ENCODE data around the gene MAP2K3. TPM values are rescaled to one million over a fixed set of nuclear protein-coding genes. Genes with fewer than 3 reads are reported as not detected.
"Not testable (repeated sequence)": the region's sequence is repeated elsewhere in the genome, so short reads cannot be mapped to it uniquely, and the experiment has no call there.

MAP2K3 gene
- total and polyA plus RNA-seq, 2 of the 8 experiments (the other 6 are each of a cell fraction or from before 2014, with no cell fraction given): 16.9 to 33.5 TPM

DNA sequence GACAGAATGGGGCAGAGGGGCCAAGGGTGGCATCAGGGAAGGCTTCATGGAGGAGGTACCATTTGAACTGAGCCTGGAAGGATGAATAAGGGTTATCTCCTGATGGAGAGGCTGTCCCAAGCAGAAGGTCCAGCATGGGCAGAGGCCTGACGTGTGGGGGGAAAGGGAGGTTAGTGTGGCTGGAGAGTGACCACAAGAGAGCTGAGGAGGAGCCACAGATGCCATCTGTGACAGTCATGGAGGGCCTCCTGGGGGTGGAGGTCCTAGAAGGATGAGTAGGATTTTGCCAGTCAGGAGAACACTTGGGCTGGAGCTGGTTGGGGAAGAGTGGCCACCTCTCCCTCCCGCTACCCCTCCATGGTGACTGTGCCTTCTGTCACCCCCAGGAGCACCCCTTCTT is 29.2 kb downstream of the MAP2K3 start:
- H3K79me1 ChIP-seq (ENCODE audit: low read depth, low read length); H3K79me2 ChIP-seq (ENCODE audit: control insufficient read depth in 1 of 2, insufficient read depth in 2 of 2, low read length in 2 of 2); H4K8ac ChIP-seq (ENCODE audit: extremely low read depth, insufficient read depth, low read length); H3K27ac ChIP-seq (ENCODE audit: low read depth, low read length); H2AK5ac ChIP-seq (ENCODE audit: low read depth, low read length); H3K14ac ChIP-seq (ENCODE audit: insufficient read length); H2BK15ac ChIP-seq (ENCODE audit: low read length); H2BK12ac ChIP-seq (ENCODE audit: low read depth, low read length); H3K36me3 ChIP-seq (ENCODE audit: control insufficient read depth in 2 of 4, insufficient read depth in 4 of 4, low read length in 3 of 4); H2BK120ac ChIP-seq (replicated peaks; ENCODE audit: low read depth, low read length); H3K27me3 ChIP-seq (replicated peaks in 1 of 4; ENCODE audit: control insufficient read depth in 3 of 4, extremely low read depth in 1 of 4, insufficient read depth in 3 of 4, low read length in 3 of 4); H3K4me3 ChIP-seq (ENCODE audit: extremely low read depth in 1 of 4, insufficient read depth in 2 of 4, low read depth in 3 of 4, low read length in 4 of 4); H3K23ac ChIP-seq (ENCODE audit: insufficient read length); CTCF ChIA-PET (ENCODE audit: partially characterized antibody); H3K4ac ChIP-seq (replicated peaks; ENCODE audit: insufficient read length, low read depth, low read length); FAIRE-seq; H4K91ac ChIP-seq (replicated peaks; ENCODE audit: insufficient read length, low read length); DNase-seq (ENCODE audit: low read depth in 1 of 2, low spot score in 2 of 2); H2BK5ac ChIP-seq (ENCODE audit: low read depth, low read length); H2AFZ ChIP-seq (ENCODE audit: low read length); H3K4me2 ChIP-seq (ENCODE audit: insufficient read depth in 1 of 2, low read depth in 2 of 2, low read length in 2 of 2); H3K56ac ChIP-seq (replicated peaks; ENCODE audit: insufficient read length, low read depth, low read length); H4K20me1 ChIP-seq (replicated peaks in 1 of 2; ENCODE audit: control insufficient read depth in 1 of 2, insufficient read depth in 2 of 2, low read length in 2 of 2); H4K5ac ChIP-seq (ENCODE audit: insufficient read length, low read depth, low read length); POLR2A ChIA-PET (ENCODE audit: partially characterized antibody); H3K9ac ChIP-seq (replicated peaks in 1 of 4; ENCODE audit: extremely low read depth in 1 of 4, low read depth in 3 of 4, low read length in 3 of 4); H3K18ac ChIP-seq (ENCODE audit: extremely low read depth, low read length); H2BK20ac ChIP-seq (ENCODE audit: low read length); H3K4me1 ChIP-seq (replicated peaks in 1 of 4; ENCODE audit: control insufficient read depth in 3 of 4, insufficient read depth in 4 of 4, low read length in 3 of 4); H3K23me2 ChIP-seq (ENCODE audit: low read depth, low read length): not testable (repeated sequence)
- WGBS, 2 experiments (ENCODE audit: extremely low coverage in 1 of 2, insufficient coverage in 1 of 2, insufficient read length in 1 of 2, insufficient replicate concordance in 2 of 2, low coverage in 1 of 2, low lambda C conversion rate in 2 of 2, missing lambda C conversion rate in 1 of 2): 96% methylated on average over 2 of the region's 2 CpGs; no CpG with 5 or more reads in 1 of the 2 experiments
- H3K9me3 ChIP-seq (ENCODE audit: insufficient read depth in 2 of 2, low read depth in 1 of 2, low read length in 1 of 2): peaks cover 4 to 10% of the 10 kb centered on the region in 2 experiments; a peak in 3 of 4 replicates

DNA sequence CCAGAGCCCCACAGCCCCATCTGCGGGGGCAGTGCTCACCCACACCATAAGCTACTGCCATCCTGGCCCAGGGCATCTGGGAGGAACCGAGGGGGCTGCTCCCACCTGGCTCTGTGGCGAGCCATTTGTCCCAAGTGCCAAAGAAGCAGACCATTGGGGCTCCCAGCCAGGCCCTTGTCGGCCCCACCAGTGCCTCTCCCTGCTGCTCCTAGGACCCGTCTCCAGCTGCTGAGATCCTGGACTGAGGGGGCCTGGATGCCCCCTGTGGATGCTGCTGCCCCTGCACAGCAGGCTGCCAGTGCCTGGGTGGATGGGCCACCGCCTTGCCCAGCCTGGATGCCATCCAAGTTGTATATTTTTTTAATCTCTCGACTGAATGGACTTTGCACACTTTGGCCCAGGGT is 29.8 kb downstream of the MAP2K3 start:
- H2BK5ac ChIP-seq (ENCODE audit: low read depth, low read length); H2BK15ac ChIP-seq (ENCODE audit: low read length); H4K20me1 ChIP-seq (replicated peaks in 1 of 2; ENCODE audit: control insufficient read depth in 1 of 2, insufficient read depth in 2 of 2, low read length in 2 of 2); H3K4me3 ChIP-seq (ENCODE audit: extremely low read depth in 1 of 4, insufficient read depth in 2 of 4, low read depth in 3 of 4, low read length in 4 of 4); H4K5ac ChIP-seq (ENCODE audit: insufficient read length, low read depth, low read length); CTCF ChIA-PET (ENCODE audit: partially characterized antibody); H3K9ac ChIP-seq (replicated peaks in 1 of 4; ENCODE audit: extremely low read depth in 1 of 4, low read depth in 3 of 4, low read length in 3 of 4); POLR2A ChIA-PET (ENCODE audit: partially characterized antibody); H3K36me3 ChIP-seq (ENCODE audit: control insufficient read depth in 2 of 4, insufficient read depth in 4 of 4, low read length in 3 of 4); H2AK5ac ChIP-seq (ENCODE audit: low read depth, low read length); H3K23ac ChIP-seq (ENCODE audit: insufficient read length); H3K56ac ChIP-seq (replicated peaks; ENCODE audit: insufficient read length, low read depth, low read length); H3K4ac ChIP-seq (replicated peaks; ENCODE audit: insufficient read length, low read depth, low read length); H2BK120ac ChIP-seq (replicated peaks; ENCODE audit: low read depth, low read length); H2BK12ac ChIP-seq (ENCODE audit: low read depth, low read length); DNase-seq (ENCODE audit: low read depth in 1 of 2, low spot score in 2 of 2); H3K4me2 ChIP-seq (ENCODE audit: insufficient read depth in 1 of 2, low read depth in 2 of 2, low read length in 2 of 2); H3K9me3 ChIP-seq (ENCODE audit: insufficient read depth in 2 of 2, low read depth in 1 of 2, low read length in 1 of 2); H3K79me1 ChIP-seq (ENCODE audit: low read depth, low read length); H3K27me3 ChIP-seq (replicated peaks in 1 of 4; ENCODE audit: control insufficient read depth in 3 of 4, extremely low read depth in 1 of 4, insufficient read depth in 3 of 4, low read length in 3 of 4); H3K18ac ChIP-seq (ENCODE audit: extremely low read depth, low read length); H3K27ac ChIP-seq (ENCODE audit: low read depth, low read length); H4K91ac ChIP-seq (replicated peaks; ENCODE audit: insufficient read length, low read length); H3K4me1 ChIP-seq (replicated peaks in 1 of 4; ENCODE audit: control insufficient read depth in 3 of 4, insufficient read depth in 4 of 4, low read length in 3 of 4); H4K8ac ChIP-seq (ENCODE audit: extremely low read depth, insufficient read depth, low read length); H3K23me2 ChIP-seq (ENCODE audit: low read depth, low read length); H2BK20ac ChIP-seq (ENCODE audit: low read length); H3K14ac ChIP-seq (ENCODE audit: insufficient read length); FAIRE-seq; H3K79me2 ChIP-seq (ENCODE audit: control insufficient read depth in 1 of 2, insufficient read depth in 2 of 2, low read length in 2 of 2); H2AFZ ChIP-seq (ENCODE audit: low read length): not testable (repeated sequence)
- 90% methylated on average over 6 of the region's 7 CpGs; no CpG with 5 or more reads in 1 of the 2 experiments for WGBS, 2 experiments (ENCODE audit: extremely low coverage in 1 of 2, insufficient coverage in 1 of 2, insufficient read length in 1 of 2, insufficient replicate concordance in 2 of 2, low coverage in 1 of 2, low lambda C conversion rate in 2 of 2, missing lambda C conversion rate in 1 of 2)
